Thyroid gland (tissue), 4 donors: ENCODE data around the gene CD36. TPM values are rescaled to one million over a fixed set of nuclear protein-coding genes. Genes with fewer than 3 reads are reported as not detected.

Experiments
- DNase-seq, 2 donors: peaks; one replicate each; pipeline ENCODE4 v3.0.0-alpha.2; 2019
- H3K27ac ChIP-seq, 3 donors: fragments of 200-600 bp; sonication (generic); 1 replicate in 2 of 3; 2 replicates in 1 of 3; pipeline ENCODE4 v1.5.1; 2016 to 2019; ENCODE audit warnings: mild to moderate bottlenecking in 1 of 3, moderate library complexity in 1 of 3
- H3K27me3 ChIP-seq: fragments of 200-600 bp; sonication (generic); one replicate; pipeline ENCODE4 v1.5.1; 2019
- H3K36me3 ChIP-seq, 2 donors: fragments of 200-600 bp; sonication (generic); one replicate each; pipeline ENCODE4 v1.5.1; 2016 to 2019
- H3K4me1 ChIP-seq, 2 donors: fragments of 200-600 bp; sonication (generic); one replicate each; pipeline ENCODE4 v1.5.1; 2017 to 2019
- H3K4me3 ChIP-seq, 3 donors: fragments of 200-600 bp; sonication (generic); replicated peaks in 1 of 3; 1 replicate in 2 of 3; 2 replicates in 1 of 3; pipeline ENCODE4 v1.5.1; 2016; ENCODE audit warnings: mild to moderate bottlenecking in 1 of 3
- H3K9me3 ChIP-seq: fragments of 200-600 bp; sonication (generic); one replicate; pipeline ENCODE4 v1.5.1; 2017
- POLR2A ChIP-seq, 2 donors: fragments of 450-650 bp; IDR thresholded peaks; one replicate each; pipeline ENCODE4 v1.6.1; 2017; ENCODE audit warnings: antibody characterized with exemption in 2 of 2, mild to moderate bottlenecking in 2 of 2, moderate library complexity in 1 of 2
- WGBS, 2 donors: methylation state at CpG; one replicate each; pipeline ENCODE4 v1.1.5; 2017; 5-methylcytosine and 5-hydroxymethylcytosine counted together
- intact Hi-C: fragments of 100-400 bp; cut with DNase I; formaldehyde crosslinking; loops from one replicate; pipeline ENCODE4 v1.15.1; 2023
- total RNA-seq, 4 donors: library from RNA; depleted of rRNA; stranded (reverse); fragments of >200 nt; gene quantifications; one replicate each; pipeline ENCODE4 v1.2.3, GENCODE V29; 2016
- TF ChIP-seq, protein P1 (sequence below), 6 experiments: fragments of 200-600 bp in 3 of 6; fragments of 450-650 bp in 3 of 6; sonication (generic) in 3 of 6; IDR thresholded peaks; one replicate each; pipeline ENCODE4 v1.5.1; 2016 to 2019; ENCODE audit warnings: antibody characterized with exemption in 6 of 6, mild to moderate bottlenecking in 2 of 6, inconsistent platforms in 1 of 6, moderate library complexity in 1 of 6

The CD36 gene
- total RNA-seq, 4 donors from 2014 or later, result 137 to 244 (median 155) TPM

DNA sequence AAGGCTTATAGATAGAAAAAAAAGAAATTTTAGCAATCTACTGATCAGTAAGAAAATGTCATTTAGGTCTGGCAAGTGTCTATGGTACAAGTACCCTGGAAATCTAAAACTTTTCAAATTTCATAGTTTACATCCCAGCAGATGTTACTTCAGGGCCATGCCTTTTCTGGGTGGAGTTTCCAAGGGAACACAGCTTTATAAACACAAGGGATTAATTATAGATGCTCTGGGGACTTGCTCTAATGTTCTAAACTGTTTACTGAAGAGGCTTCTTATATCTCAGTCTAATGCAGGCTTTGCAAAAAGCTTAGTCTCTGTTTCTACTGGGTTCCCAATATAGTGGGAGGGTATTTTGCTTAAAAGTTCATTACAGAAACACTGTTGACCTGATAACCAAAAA, 3.1 kb downstream of the CD36 start:
- H3K27ac ChIP-seq, result no peak overlapping the region
- no peaks in the 10 kb centered on the region for H3K36me3 ChIP-seq
- TF ChIP-seq POLR2A (IDR thresholded peaks at IDR 0.05), result no peak
- TF ChIP-seq, protein P1, sequence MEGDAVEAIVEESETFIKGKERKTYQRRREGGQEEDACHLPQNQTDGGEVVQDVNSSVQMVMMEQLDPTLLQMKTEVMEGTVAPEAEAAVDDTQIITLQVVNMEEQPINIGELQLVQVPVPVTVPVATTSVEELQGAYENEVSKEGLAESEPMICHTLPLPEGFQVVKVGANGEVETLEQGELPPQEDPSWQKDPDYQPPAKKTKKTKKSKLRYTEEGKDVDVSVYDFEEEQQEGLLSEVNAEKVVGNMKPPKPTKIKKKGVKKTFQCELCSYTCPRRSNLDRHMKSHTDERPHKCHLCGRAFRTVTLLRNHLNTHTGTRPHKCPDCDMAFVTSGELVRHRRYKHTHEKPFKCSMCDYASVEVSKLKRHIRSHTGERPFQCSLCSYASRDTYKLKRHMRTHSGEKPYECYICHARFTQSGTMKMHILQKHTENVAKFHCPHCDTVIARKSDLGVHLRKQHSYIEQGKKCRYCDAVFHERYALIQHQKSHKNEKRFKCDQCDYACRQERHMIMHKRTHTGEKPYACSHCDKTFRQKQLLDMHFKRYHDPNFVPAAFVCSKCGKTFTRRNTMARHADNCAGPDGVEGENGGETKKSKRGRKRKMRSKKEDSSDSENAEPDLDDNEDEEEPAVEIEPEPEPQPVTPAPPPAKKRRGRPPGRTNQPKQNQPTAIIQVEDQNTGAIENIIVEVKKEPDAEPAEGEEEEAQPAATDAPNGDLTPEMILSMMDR (IDR thresholded peaks at IDR 0.05), result no peak
- no peaks in the 10 kb centered on the region for H3K9me3 ChIP-seq
- no peaks in the 10 kb centered on the region for H3K27me3 ChIP-seq
- no peaks in the 10 kb centered on the region for H3K4me1 ChIP-seq
- intact Hi-C loops, result loop anchor here (10.0 kb wide), 1 partner anchor 47 kb away; no protein-coding TSS in a partner anchor
- H3K4me3 ChIP-seq, result no peak overlapping the region
- no peak for DNase-seq

GRCh38 chr7:80642871-80643270, 4.4 kb downstream of the CD36 start:
- 85 to 90% methylated on average over 1 of the region's 1 CpG for whole genome bisulfite sequencing, 2 donors
- no peak for DNase-seq
- no peak overlapping the region for H3K4me3 ChIP-seq
- no peaks in the 10 kb centered on the region for H3K4me1 ChIP-seq
- H3K36me3 ChIP-seq, result no peaks in the 10 kb centered on the region
- TF ChIP-seq, protein P1 (IDR thresholded peaks at IDR 0.05), result no peak
- TF ChIP-seq POLR2A (IDR thresholded peaks at IDR 0.05), result no peak
- intact Hi-C loops, result loop anchor here (10.0 kb wide), 1 partner anchor 48 kb away; no protein-coding TSS in a partner anchor
- H3K27ac ChIP-seq, result no peak overlapping the region
- no peaks in the 10 kb centered on the region for H3K27me3 ChIP-seq
- no peaks in the 10 kb centered on the region for H3K9me3 ChIP-seq

- 87 to 88% methylated on average over 5 of the region's 5 CpGs for WGBS, 2 donors
- Histone ChIP-seq H3K27ac (no peak overlapping the region), H3K36me3 (no peaks in the 10 kb centered on the region), H3K9me3 (no peaks in the 10 kb centered on the region), H3K4me1 (no peaks in the 10 kb centered on the region), H3K4me3 (no peak overlapping the region), H3K27me3 (no peaks in the 10 kb centered on the region)
- TF ChIP-seq POLR2A (IDR thresholded peaks at IDR 0.05), result no peak
- TF ChIP-seq, protein P1 (IDR thresholded peaks at IDR 0.05), result no peak
- intact Hi-C loops, result loop anchor here (10.0 kb wide), 1 partner anchor 49 kb away; no protein-coding TSS in a partner anchor
- DNase-seq, result no peak
Measured at GRCh38 chr7:80643336-80643915, 5.0 kb downstream of the CD36 start.

DNA sequence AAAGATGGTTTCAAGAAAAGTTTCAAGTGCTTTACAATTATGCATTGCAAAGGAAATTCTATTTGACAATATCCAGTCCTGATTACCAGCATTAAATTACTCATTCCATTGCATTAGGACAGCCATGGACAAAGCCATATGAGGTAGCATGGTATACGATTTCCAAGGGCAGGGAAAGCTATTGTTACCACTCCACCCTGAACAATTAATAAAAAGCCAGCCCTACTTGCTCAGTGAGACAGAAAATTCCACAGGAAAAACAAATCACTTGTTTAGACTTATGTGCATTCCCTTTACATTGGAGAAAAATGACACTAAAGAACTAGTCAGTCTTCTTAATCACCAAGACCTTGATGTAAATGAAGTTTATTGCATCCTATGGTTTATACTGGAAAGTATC, 5.6 kb downstream of the CD36 start:
- TF ChIP-seq, protein P1 (IDR thresholded peaks at IDR 0.05), result no peak
- TF ChIP-seq POLR2A (IDR thresholded peaks at IDR 0.05), result no peak
- intact Hi-C loops, result loop anchor here (10.0 kb wide), 1 partner anchor 49 kb away; no protein-coding TSS in a partner anchor
- Histone ChIP-seq H3K4me3 (no peak overlapping the region), H3K36me3 (no peaks in the 10 kb centered on the region), H3K27me3 (no peaks in the 10 kb centered on the region), H3K4me1 (no peaks in the 10 kb centered on the region), H3K9me3 (no peaks in the 10 kb centered on the region), H3K27ac (no peak overlapping the region)
- WGBS, 2 donors, result 67 to 90% methylated on average over 1 of the region's 1 CpG
- no peak for DNase-seq

DNA sequence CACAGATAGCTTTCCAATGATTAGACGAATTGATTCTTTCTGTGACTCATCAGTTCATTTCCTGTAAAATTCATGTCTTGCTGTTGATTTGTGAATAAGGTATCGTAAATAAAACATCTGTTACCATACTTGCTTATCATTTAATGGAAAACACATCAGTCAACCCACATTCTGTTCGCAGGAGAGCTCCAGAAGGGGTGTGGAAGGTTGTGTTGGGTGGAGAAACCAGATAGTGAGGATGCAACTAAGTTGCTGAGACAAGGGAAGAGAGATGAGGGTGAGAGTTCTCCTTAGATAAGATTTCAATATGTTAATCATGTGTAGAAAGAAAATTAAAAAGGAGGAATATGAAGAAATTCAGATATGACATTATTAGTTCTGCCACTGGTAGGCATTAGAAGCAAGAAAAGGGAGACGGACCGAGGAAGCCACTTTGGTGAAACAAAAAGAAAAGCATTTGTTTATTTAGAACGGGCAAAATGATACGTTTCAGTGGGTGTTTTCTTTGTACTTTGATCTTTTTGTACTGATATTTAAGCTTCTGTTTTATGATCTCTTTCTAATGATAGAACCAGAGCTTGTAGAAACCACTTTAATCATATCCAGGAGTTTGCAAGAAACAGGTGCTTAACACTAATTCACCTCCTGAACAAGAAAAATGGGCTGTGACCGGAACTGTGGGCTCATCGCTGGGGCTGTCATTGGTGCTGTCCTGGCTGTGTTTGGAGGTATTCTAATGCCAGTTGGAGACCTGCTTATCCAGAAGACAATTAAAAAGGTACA, 7.8 kb downstream of the CD36 start:
- no peak for DNase-seq
- Histone ChIP-seq H3K4me1 (no peaks in the 10 kb centered on the region), H3K36me3 (no peaks in the 10 kb centered on the region), H3K27me3 (no peaks in the 10 kb centered on the region), H3K27ac (no peak overlapping the region), H3K9me3 (no peaks in the 10 kb centered on the region), H3K4me3 (no peak overlapping the region)
- intact Hi-C loops, result loop anchor here (10.0 kb wide), 1 partner anchor 51 kb away; no protein-coding TSS in a partner anchor
- no peak for TF ChIP-seq POLR2A (IDR thresholded peaks at IDR 0.05)
- TF ChIP-seq, protein P1 (IDR thresholded peaks at IDR 0.05), result no peak
- WGBS, 2 donors, result 71 to 73% methylated on average over 9 of the region's 9 CpGs
